Nephron (organoid): ENCODE measurements around the gene NRCAM.
"Not testable (repeated sequence)": the region's sequence is repeated elsewhere in the genome, so short reads cannot be mapped to it uniquely, and the experiment has no call there.

ENCODE experiments used
- H3K27ac Mint-ChIP-seq, 3 experiments: 2 replicates each; pipeline ENCODE4 v1.8.0; 2020; ENCODE audit warnings: mixed read lengths in 3 of 3, mild to moderate bottlenecking in 2 of 3, moderate library complexity in 1 of 3
- H3K27me3 Mint-ChIP-seq: 2 replicates; pipeline ENCODE4 v1.8.0; 2021; ENCODE audit warnings: low read depth, mild to moderate bottlenecking, moderate library complexity, mixed read lengths
- H3K36me3 Mint-ChIP-seq: 2 replicates; pipeline ENCODE4 v1.8.0; 2020; ENCODE audit warnings: low read depth, mixed read lengths
- H3K4me1 Mint-ChIP-seq: 2 replicates; pipeline ENCODE4 v1.8.0; 2020; ENCODE audit warnings: mixed read lengths
- H3K4me3 Mint-ChIP-seq, 3 experiments: 2 replicates each; pipeline ENCODE4 v1.8.0; 2020; ENCODE audit warnings: mild to moderate bottlenecking in 3 of 3, mixed read lengths in 3 of 3, moderate library complexity in 2 of 3
- H3K9me3 Mint-ChIP-seq: 2 replicates; pipeline ENCODE4 v1.8.0; 2020; ENCODE audit warnings: mixed read lengths
- TF ChIP-seq, protein P1 (sequence below), 3 experiments: fragments of 200-600 bp; sonication (generic); IDR thresholded peaks; one replicate each; pipeline ENCODE4 v1.5.0; 2021; ENCODE audit warnings: antibody characterized with exemption in 3 of 3; ENCODE audit not compliant: unreplicated experiment in 3 of 3

NRCAM gene

DNA sequence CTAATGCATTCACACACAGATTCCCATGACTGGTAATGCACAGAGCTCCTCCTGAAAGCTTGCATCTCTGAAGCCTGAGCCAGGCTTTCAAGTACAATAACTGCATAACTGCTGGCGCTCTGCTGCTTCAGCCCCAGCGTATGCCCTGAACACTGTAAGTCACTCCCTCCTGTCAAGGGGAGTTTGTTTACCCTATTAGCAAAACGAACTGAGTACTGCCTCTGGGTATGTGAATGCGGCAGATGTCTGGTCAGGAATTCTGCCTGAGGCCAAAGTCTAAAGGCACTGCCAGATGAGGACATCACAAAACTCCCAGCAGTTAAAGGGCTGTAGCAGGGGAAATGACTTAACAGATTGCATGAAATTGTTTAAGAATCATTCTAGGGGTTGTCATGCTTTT lies 97.7 kb downstream of the NRCAM start:
- H3K4me1 Mint-ChIP-seq, result no peaks in the 10 kb centered on the region
- TF ChIP-seq, protein P1, sequence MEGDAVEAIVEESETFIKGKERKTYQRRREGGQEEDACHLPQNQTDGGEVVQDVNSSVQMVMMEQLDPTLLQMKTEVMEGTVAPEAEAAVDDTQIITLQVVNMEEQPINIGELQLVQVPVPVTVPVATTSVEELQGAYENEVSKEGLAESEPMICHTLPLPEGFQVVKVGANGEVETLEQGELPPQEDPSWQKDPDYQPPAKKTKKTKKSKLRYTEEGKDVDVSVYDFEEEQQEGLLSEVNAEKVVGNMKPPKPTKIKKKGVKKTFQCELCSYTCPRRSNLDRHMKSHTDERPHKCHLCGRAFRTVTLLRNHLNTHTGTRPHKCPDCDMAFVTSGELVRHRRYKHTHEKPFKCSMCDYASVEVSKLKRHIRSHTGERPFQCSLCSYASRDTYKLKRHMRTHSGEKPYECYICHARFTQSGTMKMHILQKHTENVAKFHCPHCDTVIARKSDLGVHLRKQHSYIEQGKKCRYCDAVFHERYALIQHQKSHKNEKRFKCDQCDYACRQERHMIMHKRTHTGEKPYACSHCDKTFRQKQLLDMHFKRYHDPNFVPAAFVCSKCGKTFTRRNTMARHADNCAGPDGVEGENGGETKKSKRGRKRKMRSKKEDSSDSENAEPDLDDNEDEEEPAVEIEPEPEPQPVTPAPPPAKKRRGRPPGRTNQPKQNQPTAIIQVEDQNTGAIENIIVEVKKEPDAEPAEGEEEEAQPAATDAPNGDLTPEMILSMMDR (IDR thresholded peaks at IDR 0.05; ENCODE audit: unreplicated experiment in 3 of 3), result no peak
- no peaks in the 10 kb centered on the region for H3K9me3 Mint-ChIP-seq
- no peaks in the 10 kb centered on the region for H3K36me3 Mint-ChIP-seq
- no peaks in the 10 kb centered on the region for H3K27me3 Mint-ChIP-seq
- no peak overlapping the region for H3K4me3 Mint-ChIP-seq
- H3K27ac Mint-ChIP-seq, result peak overlapping the region in 1 of 3 experiments; percentile 34

DNA sequence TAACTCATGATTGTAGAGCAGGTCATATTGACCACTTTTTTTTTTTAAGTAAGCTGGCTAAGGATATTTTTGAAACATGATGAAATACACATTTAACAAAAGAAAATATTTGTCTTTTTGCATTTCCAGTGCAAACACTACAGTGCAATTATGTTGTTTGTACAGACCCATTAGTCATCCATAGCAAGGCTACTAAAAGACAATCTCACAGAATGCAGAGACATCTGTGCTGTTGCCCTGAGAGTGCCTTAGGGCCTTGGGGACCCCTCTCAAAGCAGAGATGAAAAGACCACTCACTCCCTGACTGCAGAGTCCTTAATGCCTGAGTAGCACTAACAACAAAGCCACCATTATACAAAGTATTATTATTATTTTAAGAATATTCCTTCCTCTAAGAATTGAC lies 104.5 kb downstream of the NRCAM start:
- Mint-ChIP-seq H3K27ac (no peak overlapping the region), H3K9me3 (no peaks in the 10 kb centered on the region), H3K27me3 (peaks cover 5% of the 10 kb centered on the region), H3K36me3 (no peaks in the 10 kb centered on the region), H3K4me3 (no peak overlapping the region), H3K4me1 (no peaks in the 10 kb centered on the region)
- TF ChIP-seq, protein P1 (IDR thresholded peaks at IDR 0.05; ENCODE audit: unreplicated experiment in 3 of 3), result no peak

DNA sequence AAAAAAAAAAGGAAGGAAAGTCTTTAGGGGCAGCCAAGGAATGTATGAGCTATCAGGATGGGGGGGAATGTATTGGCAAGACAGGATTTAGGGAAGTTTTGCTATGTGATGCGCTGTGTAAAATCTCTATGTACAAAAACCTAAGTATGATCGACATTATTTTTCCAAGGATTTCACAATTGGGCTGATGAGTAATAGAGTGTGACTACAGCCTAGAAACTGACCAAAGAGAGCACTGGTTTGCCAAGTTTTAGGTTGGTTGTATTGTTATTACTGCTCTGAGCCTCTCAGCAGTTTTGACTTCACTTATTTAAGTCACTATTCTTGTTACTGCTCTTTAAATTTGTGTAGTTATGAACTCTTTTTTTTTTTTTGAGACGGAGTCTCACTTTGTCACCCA lies 107.3 kb downstream of the NRCAM start:
- TF ChIP-seq, protein P1 (IDR thresholded peaks at IDR 0.05; ENCODE audit: unreplicated experiment in 3 of 3), result no peak
- Mint-ChIP-seq H3K27me3 (peaks cover 5% of the 10 kb centered on the region), H3K27ac (no peak overlapping the region), H3K36me3 (no peaks in the 10 kb centered on the region), H3K4me3 (no peak overlapping the region), H3K9me3 (no peaks in the 10 kb centered on the region), H3K4me1 (no peaks in the 10 kb centered on the region)

DNA sequence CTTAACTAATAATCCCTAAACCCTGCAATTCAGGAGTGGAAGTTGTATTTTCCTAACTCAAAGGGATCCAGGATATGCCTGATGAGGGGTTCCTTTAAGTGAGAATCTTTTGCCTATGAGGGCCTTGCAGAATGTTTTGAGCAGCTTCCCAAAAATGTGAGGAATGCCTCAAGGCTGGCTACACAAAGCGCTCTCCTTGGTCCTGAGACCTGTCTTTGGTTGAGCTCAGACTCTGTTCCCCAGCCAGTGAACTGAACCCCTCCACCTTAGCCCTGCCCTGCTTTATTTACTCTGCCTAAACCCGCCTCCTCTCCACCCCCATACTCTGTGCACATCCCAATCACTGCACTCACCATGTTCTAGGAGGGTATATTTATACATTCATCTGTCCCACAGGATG lies 108.6 kb downstream of the NRCAM start:
- no peak overlapping the region for H3K4me3 Mint-ChIP-seq
- TF ChIP-seq, protein P1 (IDR thresholded peaks at IDR 0.05; ENCODE audit: unreplicated experiment in 3 of 3), result no peak

DNA sequence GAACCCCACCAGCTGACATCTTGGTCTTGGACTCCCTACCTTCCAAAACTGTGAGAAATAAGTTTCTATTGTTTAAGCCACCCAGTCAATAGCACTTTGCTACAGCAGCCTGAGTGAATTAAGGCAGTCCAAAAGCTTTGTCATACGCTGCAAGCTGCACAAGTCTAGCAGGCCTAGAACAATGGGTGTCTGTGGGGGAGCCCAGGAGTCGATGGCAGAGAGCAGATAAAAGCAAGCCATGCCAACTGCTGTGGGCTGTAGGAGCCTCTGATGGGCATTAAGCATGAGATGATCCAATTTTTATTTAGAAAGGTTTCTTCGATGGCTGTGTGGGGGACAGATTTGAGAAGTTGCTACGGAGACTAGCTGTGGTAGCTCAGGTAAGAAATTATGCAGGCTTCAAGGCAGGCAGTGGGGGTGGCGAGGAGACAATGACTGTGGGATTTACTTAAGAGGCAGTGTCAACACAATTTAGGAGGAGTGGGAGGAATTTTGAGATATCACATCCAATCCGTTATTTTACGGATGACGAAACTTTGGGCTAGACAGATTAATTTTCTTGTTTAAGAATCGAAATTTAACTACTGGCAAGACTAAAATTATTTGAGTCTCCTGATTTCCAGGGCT lies 110.4 kb downstream of the NRCAM start:
- Mint-ChIP-seq H3K27me3 (peaks cover 5% of the 10 kb centered on the region), H3K4me3 (no peak overlapping the region), H3K9me3 (no peaks in the 10 kb centered on the region), H3K27ac (no peak overlapping the region), H3K4me1 (no peaks in the 10 kb centered on the region), H3K36me3 (no peaks in the 10 kb centered on the region)
- TF ChIP-seq, protein P1 (IDR thresholded peaks at IDR 0.05; ENCODE audit: unreplicated experiment in 3 of 3), result no peak

More for the DNA sequence above, 108.6 kb downstream of the NRCAM start:
- H3K27ac Mint-ChIP-seq, result no peak overlapping the region
- no peaks in the 10 kb centered on the region for H3K4me1 Mint-ChIP-seq
- H3K36me3 Mint-ChIP-seq, result no peaks in the 10 kb centered on the region
- peaks cover 5% of the 10 kb centered on the region for H3K27me3 Mint-ChIP-seq
- H3K9me3 Mint-ChIP-seq, result no peaks in the 10 kb centered on the region

DNA sequence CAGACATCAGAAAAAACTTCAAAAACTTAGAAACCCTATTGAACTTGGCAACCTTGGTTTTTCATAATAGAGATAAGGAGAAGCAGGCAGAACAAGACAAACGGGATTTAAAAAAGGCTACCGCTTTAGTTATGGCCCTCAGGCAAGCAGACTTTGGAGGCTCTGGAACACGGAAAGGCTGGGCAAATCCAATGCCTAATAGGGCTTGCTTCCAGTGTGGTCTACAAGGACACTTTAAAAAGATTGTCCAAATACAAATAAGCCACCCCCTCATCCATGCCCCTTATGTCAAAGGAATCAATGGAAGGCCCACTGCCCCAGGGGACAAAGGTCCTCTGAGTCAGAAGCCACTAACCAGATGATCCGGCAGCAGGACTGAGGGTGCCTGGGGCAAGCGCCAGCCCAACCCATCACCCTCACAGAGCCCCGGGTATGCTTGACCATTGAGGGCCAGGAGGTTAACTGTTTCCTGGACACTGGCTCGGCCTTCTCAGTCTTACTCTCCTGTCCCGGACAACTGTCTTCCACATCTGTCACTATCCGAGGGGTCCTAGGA lies 115.3 kb downstream of the NRCAM start:
- TF ChIP-seq, protein P1 (IDR thresholded peaks at IDR 0.05; ENCODE audit: unreplicated experiment in 3 of 3), result no peak
- H3K4me1 Mint-ChIP-seq, result peaks cover 2% of the 10 kb centered on the region
- no peak overlapping the region for H3K4me3 Mint-ChIP-seq
- no peaks in the 10 kb centered on the region for H3K27me3 Mint-ChIP-seq
- no peak overlapping the region for H3K27ac Mint-ChIP-seq
- H3K36me3 Mint-ChIP-seq, result no peaks in the 10 kb centered on the region
- H3K9me3 Mint-ChIP-seq, result no peaks in the 10 kb centered on the region

DNA sequence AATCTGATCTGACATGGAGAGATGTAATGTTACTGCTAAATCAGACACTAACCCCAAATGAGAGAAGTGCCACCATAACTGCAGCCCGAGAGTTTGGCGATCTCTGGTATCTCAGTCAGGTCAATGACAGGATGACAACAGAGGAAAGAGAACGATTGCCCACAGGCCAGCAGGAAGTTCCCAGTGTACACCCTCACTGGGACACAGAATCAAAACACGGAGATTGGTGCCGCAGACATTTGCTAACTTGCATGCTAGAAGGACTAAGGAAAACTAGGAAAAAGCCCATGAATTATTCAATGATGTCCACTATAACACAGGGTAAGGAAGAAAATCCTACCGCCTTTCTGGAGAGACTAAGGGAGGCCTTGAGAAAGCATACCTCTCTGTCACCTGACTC lies 115.8 kb downstream of the NRCAM start:
- not testable (repeated sequence) for H3K27me3 Mint-ChIP-seq, H3K27ac Mint-ChIP-seq, H3K9me3 Mint-ChIP-seq

More for the DNA sequence above, 115.8 kb downstream of the NRCAM start:
- H3K4me1 Mint-ChIP-seq, H3K4me3 Mint-ChIP-seq, H3K36me3 Mint-ChIP-seq: not testable (repeated sequence)
